Sciatic nerve (tissue), 2 donors: ENCODE data around the gene TRAF5. TPM values are rescaled to one million over a fixed set of nuclear protein-coding genes. Genes with fewer than 3 reads are reported as not detected.
"Not testable (repeated sequence)": the region's sequence is repeated elsewhere in the genome, so short reads cannot be mapped to it uniquely, and the experiment has no call there.

Experiments
- ATAC-seq: fragments of 200-7000 bp; cut with Tn5 transposase; one replicate; pipeline ENCODE4 v1.9.1; 2020; ENCODE audit warnings: mild to moderate bottlenecking, moderate library complexity
- DNase-seq: peaks from one replicate; pipeline ENCODE4 v3.0.0-alpha.2; 2020; ENCODE audit warnings: low spot score
- intact Hi-C: fragments of 100-400 bp; cut with DNase I; formaldehyde crosslinking; loops from one replicate; pipeline ENCODE4 v1.14.2; 2022
- total RNA-seq: library from RNA; stranded (reverse); fragmentation: NEBNext Ultra II Directional; extraction: Animal tissue kit (Norgen Biotek cat#: 25700); gene quantifications from one replicate; pipeline ENCODE4 v1.2.1, GENCODE V29; 2021
- donor health status: DM: no; HTN: no; CAD: no.
- donor health status: DM: no; HTN: no; CAD: no.

Gene TRAF5
- total RNA-seq, 1 donor from 2014 or later = 22.0 TPM

GRCh38 chr1:211399851-211400393 is 73.3 kb downstream of the TRAF5 start:
- intact Hi-C loops, ATAC-seq, DNase-seq: not testable (repeated sequence)

GRCh38 chr1:211401751-211402150 is 75.1 kb downstream of the TRAF5 start:
- ATAC-seq, intact Hi-C loops, DNase-seq: not testable (repeated sequence)

- ATAC-seq, intact Hi-C loops, DNase-seq: not testable (repeated sequence)
These were observed 79.5 kb downstream of the TRAF5 start for GRCh38 chr1:211406086-211406485.

- ATAC-seq, intact Hi-C loops, DNase-seq: not testable (repeated sequence)
These were observed 81.1 kb downstream of the TRAF5 start for GRCh38 chr1:211407749-211408148.

- intact Hi-C loops = no loop called here
- no peak for DNase-seq
- no peak for ATAC-seq
These were observed 85.0 kb downstream of the TRAF5 start for GRCh38 chr1:211411639-211412038.

GRCh38 chr1:211415700-211416099 is 89.1 kb downstream of the TRAF5 start:
- ATAC-seq (no peak), DNase-seq (no peak)
- intact Hi-C loops = no loop called here

- intact Hi-C loops, DNase-seq: not testable (repeated sequence)
- ATAC-seq = peak; percentile 76
These were observed 89.6 kb downstream of the TRAF5 start for GRCh38 chr1:211416246-211416627.

GRCh38 chr1:211416628-211417323 is 90.1 kb downstream of the TRAF5 start:
- DNase-seq (peak; percentile 60), ATAC-seq (peak; percentile 55)
- intact Hi-C loops = not testable (repeated sequence)

GRCh38 chr1:211420389-211420788 is 93.8 kb downstream of the TRAF5 start:
- DNase-seq = no peak
- ATAC-seq = no peak
- intact Hi-C loops = no loop called here

- DNase-seq (no peak), ATAC-seq (no peak)
- intact Hi-C loops = no loop called here
These were observed 94.3 kb downstream of the TRAF5 start for GRCh38 chr1:211420845-211421454.

- ATAC-seq = no peak
- no peak for DNase-seq
- intact Hi-C loops = no loop called here
These were observed 97.4 kb downstream of the TRAF5 start for GRCh38 chr1:211424018-211424417.

Other genes starting within 250 kb of the TRAF5 start
- 3.2 TPM for gene KCNH1, start 192.7 kb upstream of the TRAF5 start, total RNA-seq
- gene RCOR3, start 67.5 kb upstream of the TRAF5 start, total RNA-seq = 86.3 TPM
- gene RD3, start 165.3 kb downstream of the TRAF5 start, total RNA-seq = not detected